Esophagus muscularis mucosa (tissue), 4 donors: Measurements from ENCODE around the gene HOXB7.

ENCODE experiments used
- EP300 ChIP-seq: sonication (generic); formaldehyde crosslinking; IDR thresholded peaks from one replicate; pipeline ENCODE4 v1.6.1; 2017; ENCODE audit warnings: antibody characterized with exemption
- POLR2A ChIP-seq: fragments of 450-650 bp; IDR thresholded peaks from one replicate; pipeline ENCODE4 v1.6.1; 2017; ENCODE audit warnings: antibody characterized with exemption, moderate library complexity, mild to moderate bottlenecking, low read depth
- POLR2AphosphoS5 ChIP-seq, 2 donors: sonication (generic); formaldehyde crosslinking; IDR thresholded peaks; one replicate each; pipeline ENCODE4 v1.6.1; 2017; ENCODE audit warnings: antibody characterized with exemption in 2 of 2
- TF ChIP-seq, protein P1 (sequence below), 3 experiments: fragments of 200-600 bp in 2 of 3; fragments of 450-650 bp in 1 of 3; sonication (generic) in 2 of 3; IDR thresholded peaks; one replicate each; pipeline ENCODE4 v1.5.1; 2017 to 2019; ENCODE audit warnings: antibody characterized with exemption in 3 of 3, mild to moderate bottlenecking in 2 of 3, moderate library complexity in 1 of 3

DNA sequence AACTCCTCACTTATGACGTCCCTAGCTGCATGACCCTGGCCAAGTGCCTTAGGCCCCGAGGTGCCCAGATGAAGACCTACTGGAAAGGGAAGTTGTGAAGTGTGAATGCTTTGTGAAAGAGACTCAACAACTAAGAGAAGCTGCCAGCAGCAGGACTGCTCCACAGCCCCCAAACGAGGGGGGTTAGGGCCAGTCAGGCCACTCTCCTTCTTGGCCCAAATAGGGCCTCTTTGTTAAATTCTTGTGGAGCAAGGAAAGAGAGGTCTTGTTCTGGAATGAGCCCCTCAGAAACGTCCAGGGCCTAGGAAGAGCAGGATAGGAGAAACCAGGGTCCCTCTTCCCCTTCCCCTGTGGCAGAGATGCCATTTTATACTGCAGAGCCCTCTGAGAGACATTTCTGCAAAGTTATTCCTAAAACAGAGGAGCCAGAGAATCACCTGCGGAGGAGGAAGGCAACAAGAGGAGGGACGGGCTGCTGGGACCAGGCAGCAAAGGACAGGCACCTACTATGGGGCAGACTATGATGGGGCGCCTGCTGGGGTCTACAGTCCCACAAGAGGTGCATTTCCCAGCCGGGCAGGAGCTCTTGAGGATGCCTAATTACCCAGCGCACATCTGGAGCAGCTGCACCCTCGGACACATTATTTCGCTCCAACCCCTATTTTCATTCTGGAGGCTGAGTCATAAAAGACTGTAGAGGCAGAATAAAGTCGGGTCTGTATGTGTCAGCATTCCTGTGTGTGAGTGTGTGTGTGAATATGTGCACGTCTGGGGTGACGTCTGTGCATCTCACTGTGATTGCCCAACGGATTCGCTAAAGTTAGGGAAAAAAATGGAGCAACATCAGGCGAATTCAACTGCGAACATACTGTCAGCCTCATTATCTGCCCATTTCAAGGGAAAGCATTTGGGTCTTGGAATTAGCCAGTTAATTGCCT lies 26.8 kb upstream of the HOXB7 start:
- TF ChIP-seq, protein P1, sequence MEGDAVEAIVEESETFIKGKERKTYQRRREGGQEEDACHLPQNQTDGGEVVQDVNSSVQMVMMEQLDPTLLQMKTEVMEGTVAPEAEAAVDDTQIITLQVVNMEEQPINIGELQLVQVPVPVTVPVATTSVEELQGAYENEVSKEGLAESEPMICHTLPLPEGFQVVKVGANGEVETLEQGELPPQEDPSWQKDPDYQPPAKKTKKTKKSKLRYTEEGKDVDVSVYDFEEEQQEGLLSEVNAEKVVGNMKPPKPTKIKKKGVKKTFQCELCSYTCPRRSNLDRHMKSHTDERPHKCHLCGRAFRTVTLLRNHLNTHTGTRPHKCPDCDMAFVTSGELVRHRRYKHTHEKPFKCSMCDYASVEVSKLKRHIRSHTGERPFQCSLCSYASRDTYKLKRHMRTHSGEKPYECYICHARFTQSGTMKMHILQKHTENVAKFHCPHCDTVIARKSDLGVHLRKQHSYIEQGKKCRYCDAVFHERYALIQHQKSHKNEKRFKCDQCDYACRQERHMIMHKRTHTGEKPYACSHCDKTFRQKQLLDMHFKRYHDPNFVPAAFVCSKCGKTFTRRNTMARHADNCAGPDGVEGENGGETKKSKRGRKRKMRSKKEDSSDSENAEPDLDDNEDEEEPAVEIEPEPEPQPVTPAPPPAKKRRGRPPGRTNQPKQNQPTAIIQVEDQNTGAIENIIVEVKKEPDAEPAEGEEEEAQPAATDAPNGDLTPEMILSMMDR (IDR thresholded peaks at IDR 0.05): no peak
- no peak for TF ChIP-seq POLR2A
- TF ChIP-seq POLR2AphosphoS5 (IDR thresholded peaks at IDR 0.05): no peak
- no peak for TF ChIP-seq EP300
